ENCODE data around the gene ATP2C1.

The ATP2C1 gene

GRCh38 chr3:130934442-130935089 is 40.7 kb downstream of the ATP2C1 start:
- Histone ChIP-seq H3K4me3 (ENCODE audit: low read depth in 1 of 2, low read length in 1 of 2) (no peak overlapping the region), H3K27me3 (no peaks in the 10 kb centered on the region), H3K9me3 (no peaks in the 10 kb centered on the region), H3K4me1 (ENCODE audit: control insufficient read depth in 1 of 2, insufficient read depth in 1 of 2, low read depth in 1 of 2, low read length in 1 of 2) (no peaks in the 10 kb centered on the region), H3K27ac (no peak overlapping the region), H3K36me3 (peaks cover 16% of the 10 kb centered on the region)
- no peak for TF ChIP-seq CTCF (IDR thresholded peaks at IDR 0.05)

DNA sequence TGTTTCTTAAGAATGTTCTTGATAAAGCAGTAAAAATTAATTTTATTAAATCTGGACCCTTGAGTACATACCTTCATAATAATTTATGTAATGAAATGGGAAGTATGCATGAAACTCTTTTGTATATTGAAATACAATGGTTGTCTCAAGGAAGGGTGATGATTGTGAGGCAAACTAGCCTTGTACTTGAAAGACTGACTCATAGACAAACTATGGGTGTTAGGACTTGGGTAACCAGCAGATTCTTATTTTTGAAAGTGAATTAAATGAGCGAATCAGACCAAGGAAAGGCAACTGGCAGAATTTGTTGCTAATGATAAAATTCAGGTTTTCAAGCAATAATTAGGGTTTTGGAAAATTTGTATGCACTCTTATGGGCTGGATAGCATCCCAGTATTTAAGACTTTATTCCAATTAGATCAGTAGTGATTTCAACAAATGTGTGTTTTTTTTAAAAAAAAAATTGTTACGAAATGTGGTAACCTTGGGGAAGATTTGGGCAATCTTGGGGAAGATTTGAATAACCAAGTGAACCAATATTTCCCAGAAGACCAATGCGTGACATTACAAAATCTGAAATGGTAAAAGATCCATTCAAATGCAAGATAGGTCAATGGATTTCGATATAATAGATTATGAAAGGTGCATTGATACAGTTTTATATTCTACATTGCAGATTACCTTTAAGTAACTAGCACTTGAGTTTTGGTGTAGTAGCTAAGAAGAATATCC is 42.0 kb downstream of the ATP2C1 start:
- Histone ChIP-seq H3K4me3 (ENCODE audit: low read depth in 1 of 2, low read length in 1 of 2) (no peak overlapping the region), H3K27ac (no peak overlapping the region), H3K27me3 (no peaks in the 10 kb centered on the region), H3K36me3 (peaks cover 13% of the 10 kb centered on the region), H3K4me1 (ENCODE audit: control insufficient read depth in 1 of 2, insufficient read depth in 1 of 2, low read depth in 1 of 2, low read length in 1 of 2) (no peaks in the 10 kb centered on the region), H3K9me3 (no peaks in the 10 kb centered on the region)
- TF ChIP-seq CTCF (IDR thresholded peaks at IDR 0.05) = no peak

GRCh38 chr3:130939753-130940152 is 45.9 kb downstream of the ATP2C1 start:
- Histone ChIP-seq H3K36me3 (peaks cover 32% of the 10 kb centered on the region), H3K9me3 (no peaks in the 10 kb centered on the region), H3K4me1 (ENCODE audit: control insufficient read depth in 1 of 2, insufficient read depth in 1 of 2, low read depth in 1 of 2, low read length in 1 of 2) (no peaks in the 10 kb centered on the region), H3K27me3 (no peaks in the 10 kb centered on the region), H3K27ac (no peak overlapping the region), H3K4me3 (ENCODE audit: low read depth in 1 of 2, low read length in 1 of 2) (no peak overlapping the region)
- TF ChIP-seq CTCF (IDR thresholded peaks at IDR 0.05) = no peak

DNA sequence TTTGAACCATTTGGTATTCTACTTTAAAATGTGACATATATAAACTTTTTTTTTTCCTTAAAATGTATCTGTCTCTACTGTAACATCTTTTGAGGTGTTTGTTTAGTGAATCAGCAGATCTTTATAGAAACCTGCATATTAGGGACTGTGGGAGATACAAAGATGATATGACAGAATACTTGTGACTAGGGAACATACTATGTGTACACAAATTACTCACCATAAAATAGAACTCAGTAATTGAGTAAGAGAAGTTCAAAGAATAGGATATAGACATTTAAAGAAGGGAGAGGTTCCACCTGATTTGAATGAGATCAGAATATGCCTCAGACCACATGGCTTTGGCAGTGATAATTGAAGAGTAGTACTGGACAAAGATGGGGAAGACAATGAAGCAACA is 47.9 kb downstream of the ATP2C1 start:
- Histone ChIP-seq H3K36me3 (peaks cover 32% of the 10 kb centered on the region), H3K27me3 (no peaks in the 10 kb centered on the region), H3K27ac (no peak overlapping the region), H3K4me3 (ENCODE audit: low read depth in 1 of 2, low read length in 1 of 2) (no peak overlapping the region), H3K9me3 (no peaks in the 10 kb centered on the region), H3K4me1 (ENCODE audit: control insufficient read depth in 1 of 2, insufficient read depth in 1 of 2, low read depth in 1 of 2, low read length in 1 of 2) (peaks cover 8 to 9% of the 10 kb centered on the region in 2 experiments)
- no peak for TF ChIP-seq CTCF (IDR thresholded peaks at IDR 0.05)

DNA sequence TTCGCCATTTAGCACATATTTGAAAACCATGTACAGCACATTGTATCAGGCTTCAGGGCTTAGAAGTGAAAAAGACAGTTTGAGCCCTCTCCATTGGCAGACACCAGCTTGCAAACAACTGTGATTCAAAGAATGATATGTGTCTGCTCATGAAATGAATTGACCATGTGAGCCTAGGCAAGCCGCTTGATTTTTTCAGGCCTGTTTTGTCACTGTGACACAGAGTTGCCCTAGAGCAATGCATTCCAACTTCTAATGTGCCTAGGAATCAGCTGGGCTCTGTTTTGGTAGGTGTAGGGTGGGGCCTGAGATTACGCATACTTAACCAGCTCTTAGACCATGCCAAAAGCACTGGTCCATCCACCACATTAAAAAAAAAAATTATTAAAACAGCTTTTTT is 53.0 kb downstream of the ATP2C1 start:
- Histone ChIP-seq H3K36me3 (peaks cover 23% of the 10 kb centered on the region), H3K27ac (peak overlapping the region; percentile 45), H3K4me1 (ENCODE audit: control insufficient read depth in 1 of 2, insufficient read depth in 1 of 2, low read depth in 1 of 2, low read length in 1 of 2) (peaks cover 12 to 14% of the 10 kb centered on the region in 2 experiments), H3K4me3 (ENCODE audit: low read depth in 1 of 2, low read length in 1 of 2) (no peak overlapping the region), H3K27me3 (no peaks in the 10 kb centered on the region), H3K9me3 (no peaks in the 10 kb centered on the region)
- TF ChIP-seq CTCF (IDR thresholded peaks at IDR 0.05) = no peak

Data from neutrophil (primary cell).